Natural killer cell treated with Interleukin-12 subunit alpha and Interleukin-12 subunit beta and Interleukin-15 and Interleukin-18, amount 100 ng/mL, for 72 hours (primary cell): ENCODE measurements around the gene KDM6B. TPM values are rescaled to one million over a fixed set of nuclear protein-coding genes. Genes with fewer than 3 reads are reported as not detected.

Source experiments
- ATAC-seq, 2 donors: fragments of 150-1000 bp; cut with Tn5 transposase in 1 of 2; sonication (Bioruptor Pico), chemical (Tn5 transposase) in 1 of 2; 2 replicates each; pipeline ENCODE4 v1.10.0; 2021
- DNase-seq: peaks from one replicate; pipeline ENCODE4 v3.0.0; 2022; ENCODE audit warnings: low spot score
- H3K27ac Mint-ChIP-seq, 2 donors: 1 replicate in 1 of 2; 2 replicates in 1 of 2; pipeline ENCODE4 v1.8.0; 2022; ENCODE audit warnings: mixed read lengths in 2 of 2, mild to moderate bottlenecking in 1 of 2, moderate library complexity in 1 of 2
- H3K27me3 Mint-ChIP-seq, 2 donors: 1 replicate in 1 of 2; 2 replicates in 1 of 2; pipeline ENCODE4 v1.8.0; 2022; ENCODE audit warnings: mixed read lengths in 2 of 2
- H3K36me3 Mint-ChIP-seq: one replicate; pipeline ENCODE4 v1.8.0; 2022; ENCODE audit warnings: mixed read lengths
- H3K4me1 Mint-ChIP-seq, 2 donors: 1 replicate in 1 of 2; 2 replicates in 1 of 2; pipeline ENCODE4 v1.8.0; 2022; ENCODE audit warnings: low read depth in 2 of 2, mixed read lengths in 2 of 2, mild to moderate bottlenecking in 1 of 2
- H3K4me3 Mint-ChIP-seq: one replicate; pipeline ENCODE4 v1.8.0; 2022; ENCODE audit warnings: mixed read lengths
- H3K9me3 Mint-ChIP-seq: 2 replicates; pipeline ENCODE4 v1.8.0; 2022; ENCODE audit warnings: mixed read lengths
- total RNA-seq, 2 donors: library from RNA; stranded (reverse); gene quantifications; one replicate each; pipeline ENCODE4 v1.2.3, GENCODE V29; 2022

The KDM6B gene
- total RNA-seq, 2 donors from 2014 or later, result 52.0 to 67.6 TPM

- Mint-ChIP-seq H3K36me3 (no peaks in the 10 kb centered on the region), H3K9me3 (no peaks in the 10 kb centered on the region), H3K27me3 (peaks cover 7 to 8% of the 10 kb centered on the region in 2 donors), H3K4me3 (no peak overlapping the region), H3K27ac (no peak overlapping the region), H3K4me1 (peaks cover 16 to 21% of the 10 kb centered on the region in 2 donors)
- no peak for ATAC-seq
- no peak for DNase-seq
These were observed 3.4 kb upstream of the KDM6B start for GRCh38 chr17:7830616-7831015.

GRCh38 chr17:7831233-7831632, 2.8 kb upstream of the KDM6B start:
- DNase-seq, result no peak
- no peaks in the 10 kb centered on the region for H3K36me3 Mint-ChIP-seq
- H3K4me1 Mint-ChIP-seq, result peaks cover 19 to 24% of the 10 kb centered on the region in 2 donors
- no peak for ATAC-seq
- no peak overlapping the region for H3K27ac Mint-ChIP-seq
- no peaks in the 10 kb centered on the region for H3K9me3 Mint-ChIP-seq
- no peak overlapping the region for H3K4me3 Mint-ChIP-seq
- H3K27me3 Mint-ChIP-seq, result peaks cover 7 to 8% of the 10 kb centered on the region in 2 donors

- H3K27me3 Mint-ChIP-seq, result peaks cover under 1 to 7% of the 10 kb centered on the region in 2 donors
- no peak for ATAC-seq
- no peak overlapping the region for H3K27ac Mint-ChIP-seq
- H3K36me3 Mint-ChIP-seq, result no peaks in the 10 kb centered on the region
- DNase-seq, result peak; percentile 56
- peaks cover 31 to 36% of the 10 kb centered on the region in 2 donors for H3K4me1 Mint-ChIP-seq
- H3K4me3 Mint-ChIP-seq, result no peak overlapping the region
- no peaks in the 10 kb centered on the region for H3K9me3 Mint-ChIP-seq
These were observed 1.6 kb upstream of the KDM6B start for GRCh38 chr17:7832431-7832830.

GRCh38 chr17:7833011-7833794, 814 bp upstream of the KDM6B start:
- H3K27ac Mint-ChIP-seq, result peak overlapping the region; percentile 57 to 80
- H3K4me3 Mint-ChIP-seq, result peak overlapping the region; percentile 98
- no peak for ATAC-seq
- no peaks in the 10 kb centered on the region for H3K9me3 Mint-ChIP-seq
- peaks cover 0 to 7% of the 10 kb centered on the region in 2 donors for H3K27me3 Mint-ChIP-seq
- H3K36me3 Mint-ChIP-seq, result no peaks in the 10 kb centered on the region
- peaks cover 35 to 41% of the 10 kb centered on the region in 2 donors for H3K4me1 Mint-ChIP-seq
- DNase-seq, result peak; percentile 41

GRCh38 chr17:7834542-7834956, 532 bp downstream of the KDM6B start:
- H3K4me1 Mint-ChIP-seq, result peaks cover 47 to 53% of the 10 kb centered on the region in 2 donors
- H3K36me3 Mint-ChIP-seq, result no peaks in the 10 kb centered on the region
- peak; percentile 63 for DNase-seq
- H3K9me3 Mint-ChIP-seq, result no peaks in the 10 kb centered on the region
- H3K27ac Mint-ChIP-seq, result peak overlapping the region; percentile 83 to 92
- H3K27me3 Mint-ChIP-seq, result peaks cover 0 to 2% of the 10 kb centered on the region in 2 donors
- H3K4me3 Mint-ChIP-seq, result peak overlapping the region; percentile 98
- ATAC-seq, result peak; percentile 2 to 20

- Mint-ChIP-seq H3K4me3 (peak overlapping the region; percentile 98), H3K9me3 (no peaks in the 10 kb centered on the region), H3K4me1 (peaks cover 51 to 58% of the 10 kb centered on the region in 2 donors), H3K36me3 (no peaks in the 10 kb centered on the region), H3K27ac (peak overlapping the region; percentile 83 to 92), H3K27me3 (peaks cover 0 to 2% of the 10 kb centered on the region in 2 donors)
- peak; percentile 91 for DNase-seq
- peak; percentile 75 to 82 for ATAC-seq
These were observed 1.2 kb downstream of the KDM6B start for GRCh38 chr17:7834957-7835813.

- ATAC-seq, result no peak
- peak overlapping the region; percentile 94 for H3K4me3 Mint-ChIP-seq
- H3K27ac Mint-ChIP-seq, result peak overlapping the region; percentile 79 to 92
- no peaks in the 10 kb centered on the region for H3K9me3 Mint-ChIP-seq
- H3K36me3 Mint-ChIP-seq, result no peaks in the 10 kb centered on the region
- H3K27me3 Mint-ChIP-seq, result peaks cover 0 to 2% of the 10 kb centered on the region in 2 donors
- peak; percentile 56 for DNase-seq
- H3K4me1 Mint-ChIP-seq, result peaks cover 59 to 66% of the 10 kb centered on the region in 2 donors
These were observed 2.0 kb downstream of the KDM6B start for GRCh38 chr17:7835814-7836595.

GRCh38 chr17:7836596-7837407, 2.8 kb downstream of the KDM6B start:
- peaks cover 64 to 72% of the 10 kb centered on the region in 2 donors for H3K4me1 Mint-ChIP-seq
- H3K27ac Mint-ChIP-seq, result peak overlapping the region; percentile 79 to 90
- no peaks in the 10 kb centered on the region for H3K36me3 Mint-ChIP-seq
- no peaks in the 10 kb centered on the region for H3K9me3 Mint-ChIP-seq
- H3K4me3 Mint-ChIP-seq, result peak overlapping the region; percentile 94
- ATAC-seq (no peak), DNase-seq (peak; percentile 62)
- H3K27me3 Mint-ChIP-seq, result peaks cover 0 to 2% of the 10 kb centered on the region in 2 donors

- DNase-seq, result peak; percentile 15
- no peak for ATAC-seq
- Mint-ChIP-seq H3K27ac (peak overlapping the region; percentile 79 to 90), H3K36me3 (no peaks in the 10 kb centered on the region), H3K4me3 (peak overlapping the region; percentile 94), H3K4me1 (peaks cover 70 to 79% of the 10 kb centered on the region in 2 donors), H3K27me3 (peaks cover 0 to 2% of the 10 kb centered on the region in 2 donors), H3K9me3 (no peaks in the 10 kb centered on the region)
These were observed 3.5 kb downstream of the KDM6B start for GRCh38 chr17:7837408-7838088.

GRCh38 chr17:7838090-7839075, 4.4 kb downstream of the KDM6B start:
- peak; percentile 68 for DNase-seq
- Mint-ChIP-seq H3K4me3 (peak overlapping the region; percentile 94), H3K27ac (peak overlapping the region; percentile 83 to 90), H3K9me3 (no peaks in the 10 kb centered on the region), H3K27me3 (no peaks in the 10 kb centered on the region), H3K4me1 (peaks cover 74 to 83% of the 10 kb centered on the region in 2 donors), H3K36me3 (no peaks in the 10 kb centered on the region)
- no peak for ATAC-seq

GRCh38 chr17:7839190-7839875, 5.3 kb downstream of the KDM6B start:
- Mint-ChIP-seq H3K27ac (peak overlapping the region; percentile 83 to 88), H3K4me1 (peaks cover 73 to 81% of the 10 kb centered on the region in 2 donors), H3K27me3 (no peaks in the 10 kb centered on the region), H3K4me3 (peak overlapping the region; percentile 79), H3K36me3 (no peaks in the 10 kb centered on the region), H3K9me3 (no peaks in the 10 kb centered on the region)
- no peak for ATAC-seq
- DNase-seq, result no peak
